Measurements from ENCODE around the gene ZNF469.

The ZNF469 gene

GRCh38 chr16:88350922-88351321 lies 31.8 kb upstream of the ZNF469 start:
- no peak for DNase-seq
- Mint-ChIP-seq H3K36me3 (ENCODE audit: insufficient read depth) (peaks cover 2% of the 10 kb centered on the region), H3K27ac (no peak overlapping the region), H3K4me3 (no peak overlapping the region), H3K27me3 (no peaks in the 10 kb centered on the region), H3K4me1 (ENCODE audit: low read depth in 2 of 2) (peaks cover 3 to 4% of the 10 kb centered on the region in 2 donors), H3K9me3 (no peaks in the 10 kb centered on the region)
- no peak for ATAC-seq (replicated peaks)

DNA sequence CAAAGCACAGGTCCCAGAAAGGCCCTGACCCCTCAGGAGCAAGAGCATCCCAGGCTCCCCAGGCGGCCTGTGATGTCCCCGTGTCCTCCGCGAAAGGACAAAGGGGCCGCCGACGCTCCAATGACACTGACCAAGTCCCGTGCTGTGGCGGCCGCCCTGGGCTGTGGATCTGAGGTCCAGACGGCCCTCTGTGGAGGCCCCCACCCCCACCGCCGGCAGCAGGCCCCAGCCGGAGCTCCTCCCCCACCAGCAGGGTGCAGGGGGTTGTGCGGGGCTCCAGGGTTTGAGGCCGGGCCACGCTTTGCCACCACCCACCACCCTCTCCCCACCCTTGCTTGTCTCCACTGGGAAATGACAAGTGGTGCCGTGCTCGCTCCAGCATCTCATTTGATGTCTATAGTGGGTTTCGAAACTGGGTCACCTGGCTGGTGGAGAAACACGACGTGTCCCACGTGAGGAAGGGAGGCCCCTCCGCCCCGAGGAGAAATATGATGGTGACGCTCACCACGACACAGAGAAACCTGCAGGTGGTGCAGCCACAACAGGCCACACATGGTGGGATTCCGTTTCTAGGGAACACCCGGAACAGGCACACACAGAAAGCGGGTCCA lies 31.2 kb upstream of the ZNF469 start:
- DNase-seq (no peak), ATAC-seq (replicated peaks) (no peak)
- no peaks in the 10 kb centered on the region for H3K9me3 Mint-ChIP-seq
- H3K27me3 Mint-ChIP-seq, result no peaks in the 10 kb centered on the region
- peaks cover 2% of the 10 kb centered on the region for H3K36me3 Mint-ChIP-seq (ENCODE audit: insufficient read depth)
- no peak overlapping the region for H3K27ac Mint-ChIP-seq
- no peak overlapping the region for H3K4me3 Mint-ChIP-seq
- H3K4me1 Mint-ChIP-seq (ENCODE audit: low read depth in 2 of 2), result peaks cover 3 to 4% of the 10 kb centered on the region in 2 donors

DNA sequence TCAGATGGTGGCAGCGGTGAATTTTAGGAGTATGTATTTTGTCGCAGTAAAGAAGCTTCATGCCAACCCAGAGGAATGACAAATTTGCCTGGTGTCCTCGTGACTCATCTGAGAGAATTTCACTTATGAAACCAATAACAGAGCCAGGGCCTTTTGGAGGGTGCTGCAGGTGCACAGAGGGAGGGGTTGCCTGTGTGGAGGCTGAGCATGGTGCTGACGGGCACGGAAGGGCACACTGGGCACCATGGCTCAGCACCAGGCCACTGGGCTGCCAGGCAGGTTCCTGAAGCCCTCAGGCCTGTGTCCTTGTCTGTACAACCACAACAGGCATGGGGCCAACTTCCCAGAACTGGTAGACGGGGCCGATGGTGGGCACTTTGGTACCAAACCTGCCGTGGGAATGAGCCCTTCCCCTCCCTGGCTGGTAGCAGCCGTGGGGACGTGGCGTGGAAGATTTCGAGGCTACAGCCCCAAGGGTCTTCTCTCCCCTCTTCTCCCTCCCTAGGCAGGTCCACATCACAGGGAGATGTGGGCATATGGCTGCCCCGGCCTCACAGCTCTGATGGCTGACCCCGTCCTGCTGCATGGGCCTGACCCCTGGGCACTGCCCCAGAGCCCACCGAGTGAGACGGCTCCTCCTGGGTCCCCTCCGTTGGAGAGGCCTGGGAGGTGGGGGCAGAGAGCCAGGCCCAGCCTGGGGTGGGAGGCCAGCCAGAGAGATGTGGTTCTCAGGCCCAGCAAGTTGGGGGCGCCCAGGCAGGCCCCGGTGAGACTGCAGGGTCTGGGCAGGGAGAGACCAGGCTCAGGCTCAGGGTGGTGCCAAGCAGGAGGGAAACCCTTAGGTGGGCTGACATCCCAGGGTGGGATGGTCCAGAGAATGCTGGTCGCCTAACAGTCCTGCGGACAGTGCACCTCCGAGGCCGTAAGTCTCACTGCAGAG lies 30.2 kb upstream of the ZNF469 start:
- Mint-ChIP-seq H3K27me3 (peaks cover 0 to 5% of the 10 kb centered on the region in 2 donors), H3K4me1 (ENCODE audit: low read depth in 2 of 2) (peaks cover 3 to 4% of the 10 kb centered on the region in 2 donors), H3K4me3 (no peak overlapping the region), H3K27ac (no peak overlapping the region), H3K9me3 (no peaks in the 10 kb centered on the region), H3K36me3 (ENCODE audit: insufficient read depth) (peaks cover 2% of the 10 kb centered on the region)
- DNase-seq (no peak), ATAC-seq (replicated peaks) (no peak)

DNA sequence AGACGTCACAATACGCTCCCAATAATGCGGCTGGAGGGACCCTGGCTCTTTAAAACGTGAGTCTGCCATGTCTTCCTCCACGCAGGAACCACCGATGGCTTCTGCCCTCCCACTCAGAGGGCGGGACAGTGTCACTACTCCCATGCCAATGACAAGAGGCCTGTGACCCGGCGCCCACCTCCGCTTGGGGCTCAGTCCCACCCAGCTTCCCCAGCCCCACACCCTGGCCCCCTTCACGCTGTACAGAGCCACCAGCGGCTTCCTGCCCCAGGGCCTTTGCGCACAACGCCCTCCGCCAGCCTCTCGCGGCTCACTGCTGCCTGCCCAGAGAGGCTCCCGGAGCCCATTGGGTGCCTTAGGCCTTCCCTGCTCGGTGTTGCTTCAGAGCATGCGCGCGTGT lies 29.5 kb upstream of the ZNF469 start:
- ATAC-seq (replicated peaks) (no peak), DNase-seq (no peak)
- Mint-ChIP-seq H3K27ac (no peak overlapping the region), H3K36me3 (ENCODE audit: insufficient read depth) (no peaks in the 10 kb centered on the region), H3K4me1 (ENCODE audit: low read depth in 2 of 2) (peaks cover 1 to 2% of the 10 kb centered on the region in 2 donors), H3K4me3 (no peak overlapping the region), H3K27me3 (peaks cover 0 to 10% of the 10 kb centered on the region in 2 donors), H3K9me3 (no peaks in the 10 kb centered on the region)

DNA sequence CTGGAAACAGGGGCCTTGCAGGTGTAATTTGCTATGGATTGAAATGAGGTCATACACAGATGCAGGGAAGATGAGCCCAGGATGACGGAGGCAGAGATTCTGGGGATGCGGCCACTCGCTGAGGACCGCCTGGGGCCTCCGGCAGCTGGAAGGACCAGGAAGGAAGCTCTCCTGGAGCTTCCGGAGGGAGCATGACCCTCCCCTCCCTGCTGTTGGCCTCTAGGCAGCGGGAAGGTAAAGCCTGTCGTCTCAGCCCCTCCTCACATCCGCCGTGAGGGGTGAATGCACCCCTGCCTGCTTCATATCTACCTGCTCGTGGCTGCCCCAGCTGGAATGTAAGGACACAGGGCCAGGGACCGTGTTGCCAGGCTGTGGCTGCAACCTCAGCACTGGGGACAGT lies 29.1 kb upstream of the ZNF469 start:
- no peak for ATAC-seq (replicated peaks)
- Mint-ChIP-seq H3K27ac (no peak overlapping the region), H3K9me3 (no peaks in the 10 kb centered on the region)

DNA sequence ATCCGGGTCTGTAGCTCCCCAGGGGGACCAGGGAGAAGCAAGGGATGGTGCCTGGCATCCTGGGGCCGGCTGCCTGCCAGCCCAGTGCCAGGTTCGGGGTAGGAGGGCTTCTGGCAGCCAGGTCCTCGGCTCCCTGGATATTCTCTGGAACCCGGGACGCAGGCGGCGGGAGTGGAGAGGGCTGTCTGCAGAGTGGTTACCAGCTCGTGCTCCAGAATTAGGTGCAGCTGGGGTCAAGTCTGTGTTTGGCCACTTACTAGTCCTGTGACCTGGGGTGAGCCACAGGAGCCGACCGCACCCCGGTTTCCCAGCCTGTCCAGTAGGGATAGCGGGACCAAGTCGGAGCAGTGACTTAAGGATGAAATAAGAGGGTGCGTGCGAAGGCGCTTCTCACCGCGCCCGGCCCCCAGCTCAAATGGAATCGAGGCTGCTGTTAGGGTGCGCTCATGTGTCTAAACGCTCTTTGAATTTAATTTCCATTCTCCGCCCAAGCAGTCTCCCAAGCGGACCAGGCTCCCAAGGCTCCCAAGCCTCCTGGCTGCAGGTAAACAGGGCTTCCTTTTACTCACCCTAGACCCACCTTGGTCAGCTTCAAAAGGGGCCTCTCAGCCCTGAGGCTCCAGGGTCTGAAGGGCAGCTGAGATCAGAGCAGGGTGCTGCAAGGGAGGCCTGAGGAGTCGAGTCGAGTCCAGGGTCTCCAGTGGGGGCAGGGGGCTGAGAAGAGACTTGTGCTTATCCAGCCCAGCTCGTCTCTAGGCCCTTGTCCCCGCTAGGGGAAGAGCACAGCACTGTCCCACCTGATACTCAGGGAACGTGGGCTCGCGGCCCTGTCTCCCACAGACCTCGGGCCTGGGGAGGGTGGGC lies 28.3 kb upstream of the ZNF469 start:
- no peaks in the 10 kb centered on the region for H3K9me3 Mint-ChIP-seq
- H3K27me3 Mint-ChIP-seq, result peaks cover 3 to 18% of the 10 kb centered on the region in 2 donors
- no peak overlapping the region for H3K4me3 Mint-ChIP-seq
- H3K4me1 Mint-ChIP-seq (ENCODE audit: low read depth in 2 of 2), result no peaks in the 10 kb centered on the region
- DNase-seq, result no peak
- no peak overlapping the region for H3K27ac Mint-ChIP-seq
- no peak for ATAC-seq (replicated peaks)
- no peaks in the 10 kb centered on the region for H3K36me3 Mint-ChIP-seq (ENCODE audit: insufficient read depth)

More for the DNA sequence above, 29.1 kb upstream of the ZNF469 start:
- DNase-seq, result no peak
- H3K4me1 Mint-ChIP-seq (ENCODE audit: low read depth in 2 of 2), result no peaks in the 10 kb centered on the region
- peaks cover 0 to 10% of the 10 kb centered on the region in 2 donors for H3K27me3 Mint-ChIP-seq
- no peak overlapping the region for H3K4me3 Mint-ChIP-seq
- no peaks in the 10 kb centered on the region for H3K36me3 Mint-ChIP-seq (ENCODE audit: insufficient read depth)

DNA sequence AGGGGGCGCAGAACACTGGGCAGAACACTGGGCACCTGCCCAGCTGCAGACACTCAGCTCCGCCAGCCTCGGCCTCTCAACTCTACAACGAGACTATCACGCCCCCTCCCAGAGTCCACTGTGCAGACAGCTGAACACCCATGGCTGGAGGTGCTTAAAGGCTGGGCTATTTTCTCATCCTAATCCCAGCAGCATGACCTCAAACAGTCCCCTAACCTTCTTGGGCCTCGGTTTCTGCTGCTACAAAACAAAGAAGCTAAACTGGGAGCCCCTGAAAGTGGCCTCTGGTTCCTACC lies 27.7 kb upstream of the ZNF469 start:
- Mint-ChIP-seq H3K9me3 (no peaks in the 10 kb centered on the region), H3K4me3 (no peak overlapping the region), H3K4me1 (ENCODE audit: low read depth in 2 of 2) (no peaks in the 10 kb centered on the region), H3K27me3 (peaks cover 5 to 21% of the 10 kb centered on the region in 2 donors), H3K27ac (no peak overlapping the region), H3K36me3 (ENCODE audit: insufficient read depth) (no peaks in the 10 kb centered on the region)
- DNase-seq, result no peak
- no peak for ATAC-seq (replicated peaks)

GRCh38 chr16:88355389-88356123 lies 27.2 kb upstream of the ZNF469 start:
- Mint-ChIP-seq H3K27ac (no peak overlapping the region), H3K4me3 (no peak overlapping the region), H3K27me3 (peaks cover 5 to 21% of the 10 kb centered on the region in 2 donors), H3K9me3 (no peaks in the 10 kb centered on the region), H3K4me1 (ENCODE audit: low read depth in 2 of 2) (no peaks in the 10 kb centered on the region), H3K36me3 (ENCODE audit: insufficient read depth) (no peaks in the 10 kb centered on the region)
- ATAC-seq (replicated peaks) (no peak), DNase-seq (no peak)

- no peaks in the 10 kb centered on the region for H3K4me1 Mint-ChIP-seq (ENCODE audit: low read depth in 2 of 2)
- DNase-seq (no peak), ATAC-seq (replicated peaks) (no peak)
- no peak overlapping the region for H3K27ac Mint-ChIP-seq
- H3K27me3 Mint-ChIP-seq, result peaks cover 5 to 23% of the 10 kb centered on the region in 2 donors
- H3K4me3 Mint-ChIP-seq, result no peak overlapping the region
- no peaks in the 10 kb centered on the region for H3K9me3 Mint-ChIP-seq
- H3K36me3 Mint-ChIP-seq (ENCODE audit: insufficient read depth), result no peaks in the 10 kb centered on the region
Measured at GRCh38 chr16:88356124-88356726, 26.5 kb upstream of the ZNF469 start.

- peaks cover 10 to 28% of the 10 kb centered on the region in 2 donors for H3K27me3 Mint-ChIP-seq
- no peaks in the 10 kb centered on the region for H3K9me3 Mint-ChIP-seq
- H3K27ac Mint-ChIP-seq, result no peak overlapping the region
- no peaks in the 10 kb centered on the region for H3K36me3 Mint-ChIP-seq (ENCODE audit: insufficient read depth)
- H3K4me3 Mint-ChIP-seq, result no peak overlapping the region
- no peaks in the 10 kb centered on the region for H3K4me1 Mint-ChIP-seq (ENCODE audit: low read depth in 2 of 2)
- DNase-seq, result no peak
- ATAC-seq (replicated peaks), result no peak
Measured at GRCh38 chr16:88356727-88357199, 26.0 kb upstream of the ZNF469 start.

GRCh38 chr16:88357317-88358022 lies 25.3 kb upstream of the ZNF469 start:
- no peaks in the 10 kb centered on the region for H3K9me3 Mint-ChIP-seq
- H3K4me1 Mint-ChIP-seq (ENCODE audit: low read depth in 2 of 2), result no peaks in the 10 kb centered on the region
- H3K27ac Mint-ChIP-seq, result no peak overlapping the region
- H3K27me3 Mint-ChIP-seq, result peaks cover 12 to 28% of the 10 kb centered on the region in 2 donors
- no peaks in the 10 kb centered on the region for H3K36me3 Mint-ChIP-seq (ENCODE audit: insufficient read depth)
- H3K4me3 Mint-ChIP-seq, result no peak overlapping the region
- no peak for ATAC-seq (replicated peaks)
- DNase-seq, result no peak

DNA sequence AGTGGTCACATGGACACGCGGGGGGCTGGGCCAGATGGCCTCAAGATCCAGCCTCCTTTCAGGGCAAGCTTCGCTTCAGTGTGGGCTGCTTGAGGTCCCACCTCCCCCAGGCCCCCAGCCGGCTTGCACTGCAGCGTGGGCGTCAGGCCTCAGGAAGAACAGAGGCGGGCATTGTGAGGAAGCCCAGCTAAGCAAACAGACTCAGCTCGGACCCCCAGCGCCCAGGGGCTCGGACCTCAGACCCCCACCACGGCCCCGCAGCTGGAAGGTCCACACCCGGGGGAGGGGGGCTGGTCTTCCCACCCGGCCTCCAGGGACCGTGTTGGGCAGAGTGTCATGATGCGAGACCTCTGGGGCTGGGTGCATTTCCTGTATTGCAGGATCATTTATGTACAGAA lies 24.7 kb upstream of the ZNF469 start:
- DNase-seq (no peak), ATAC-seq (replicated peaks) (no peak)
- H3K27me3 Mint-ChIP-seq, result peaks cover 17 to 28% of the 10 kb centered on the region in 2 donors
- no peaks in the 10 kb centered on the region for H3K9me3 Mint-ChIP-seq
- H3K36me3 Mint-ChIP-seq (ENCODE audit: insufficient read depth), result no peaks in the 10 kb centered on the region
- H3K4me3 Mint-ChIP-seq, result no peak overlapping the region
- no peaks in the 10 kb centered on the region for H3K4me1 Mint-ChIP-seq (ENCODE audit: low read depth in 2 of 2)
- no peak overlapping the region for H3K27ac Mint-ChIP-seq

Data from effector memory CD8-positive, alpha-beta T cell (primary cell).